ENCODE measurements around the gene SLC38A8. TPM values are rescaled to one million over a fixed set of nuclear protein-coding genes. Genes with fewer than 3 reads are reported as not detected.
A peak's percentile ranks its signal among the peaks of the same experiment; 100 is the strongest.

SLC38A8 gene
- total RNA-seq, 1 experiment from 2014 or later: 0.35 TPM

GRCh38 chr16:84043486-84044117 is 1.0 kb upstream of the SLC38A8 start:
- Histone ChIP-seq H2BK20ac (ENCODE audit: low read depth, low read length, poor library complexity, severe bottlenecking) (no peak overlapping the region), H3K18ac (ENCODE audit: insufficient read length, low read depth, low read length) (peak overlapping the region; percentile 53), H3K27ac (ENCODE audit: insufficient read length, low read depth, low read length) (no peak overlapping the region), H3K23ac (ENCODE audit: insufficient read length, low read depth, low read length) (no peak overlapping the region), H2BK12ac (ENCODE audit: insufficient read length, low read depth, low read length) (no peak overlapping the region), H3K9me3 (ENCODE audit: control insufficient read depth, low read depth, low read length) (no peaks in the 10 kb centered on the region), H4K91ac (ENCODE audit: insufficient read length, low read depth, low read length) (no peak overlapping the region), H3T11ph (ENCODE audit: low read length) (no peak overlapping the region), H3K27me3 (ENCODE audit: insufficient read depth, low read length) (no peaks in the 10 kb centered on the region), H3K9ac (ENCODE audit: extremely low read depth, insufficient read length, low read length) (no peak overlapping the region), H2AK5ac (ENCODE audit: insufficient read length, low read length) (no peak overlapping the region), H3K14ac (ENCODE audit: insufficient read depth, low read length) (no peak overlapping the region), H4K8ac (replicated peaks; ENCODE audit: insufficient read length, low read depth, low read length) (no peak overlapping the region), H4K20me1 (ENCODE audit: control insufficient read depth, insufficient read depth, insufficient read length) (no peaks in the 10 kb centered on the region), H3K79me2 (ENCODE audit: insufficient read depth, low read length) (no peaks in the 10 kb centered on the region), H3K4me1 (ENCODE audit: insufficient read depth, low read length) (no peaks in the 10 kb centered on the region; the same call in 1 of the 2 replicates), H2BK120ac (ENCODE audit: low read depth, low read length, poor library complexity, severe bottlenecking) (no peak overlapping the region), H3K56ac (ENCODE audit: insufficient read length, low read depth, low read length) (no peak overlapping the region), H2BK15ac (ENCODE audit: low read depth, low read length) (no peak overlapping the region), H3K4me2 (ENCODE audit: insufficient read depth, insufficient read length, low read length) (no peak overlapping the region), H2BK5ac (ENCODE audit: insufficient read length, low read length) (no peak overlapping the region), H4K5ac (ENCODE audit: insufficient read length, low read depth, low read length) (no peak overlapping the region), H3K4ac (ENCODE audit: low read depth, low read length) (no peak overlapping the region), H3K23me2 (ENCODE audit: insufficient read length, low read depth, low read length, poor library complexity, severe bottlenecking) (no peaks in the 10 kb centered on the region), H2AFZ (ENCODE audit: low read length) (no peak overlapping the region), H3K79me1 (ENCODE audit: insufficient read depth, low read depth, low read length, poor library complexity, severe bottlenecking) (no peaks in the 10 kb centered on the region)
- peaks cover 18% of the 10 kb centered on the region for H3K27me3 Mint-ChIP-seq (ENCODE audit: low read depth)
- H3K27ac Mint-ChIP-seq: peak overlapping the region in 2 of 3 experiments; percentile 23 to 44; a peak in 3 of 7 replicates
- no peak for TF ChIP-seq CTCF (conservative IDR thresholded peaks at IDR 0.05)
- H3K4me1 Mint-ChIP-seq: peaks cover 27 to 45% of the 10 kb centered on the region in 2 experiments
- DNase-seq: no peak
- no peaks in the 10 kb centered on the region for H3K9me3 Mint-ChIP-seq
- H3K4me3 Mint-ChIP-seq: no peak overlapping the region; a peak in 1 of 5 replicates
- H3K36me3 Mint-ChIP-seq (ENCODE audit: insufficient read depth in 1 of 3, low read depth in 3 of 3): no peaks in the 10 kb centered on the region; a peak in 1 of 7 replicates
- no CpG with 5 or more reads among the region's 18 CpGs for WGBS (ENCODE audit: extremely low coverage, insufficient read length, low lambda C conversion rate)
